IMR-90 (cell line): ENCODE results near the gene ASTN2. TPM values are rescaled to one million over a fixed set of nuclear protein-coding genes. Genes with fewer than 3 reads are reported as not detected.

Experiments
- ATAC-seq: fragments of 200-7000 bp; cut with Tn5 transposase; 2 replicates; pipeline ENCODE4 v1.9.1; 2020; ENCODE audit warnings: low read depth, mild to moderate bottlenecking, moderate library complexity
- BruUV-seq: library from RNA; stranded (reverse); fragments of 400-500 nt; replicated peaks from 2 replicates; lab custom pipeline; 2021; lab: Mats Ljungman, UMichigan
- CTCF ChIA-PET: fragments of 300-600 bp; formaldehyde crosslinking; extraction: SDS; loops from one replicate; lab custom pipeline; 2021; ENCODE audit warnings: antibody characterized with exemption; lab: Yijun Ruan, JAX
- POLR2A ChIA-PET: fragments of 300-600 bp; sonication (Branson Sonifier 250); formaldehyde crosslinking; loops from one replicate; lab custom pipeline; 2022; ENCODE audit warnings: antibody characterized with exemption; ENCODE audit not compliant: unreplicated experiment; lab: Charles Lee
- DNase-seq: peaks from one replicate; pipeline ENCODE4 v3.0.0; 2013
- H2AFZ ChIP-seq: replicated peaks from 2 replicates; pipeline ENCODE3; 2013; ENCODE audit warnings: low read length, mild to moderate bottlenecking; ENCODE audit not compliant: poor library complexity
- H2AK5ac ChIP-seq: 2 replicates; pipeline ENCODE4 v1.6.1; 2013; ENCODE audit warnings: low read depth, low read length, inconsistent platforms
- H2AK9ac ChIP-seq: replicated peaks from 2 replicates; pipeline ENCODE3; 2013; ENCODE audit warnings: mild to moderate bottlenecking, low read depth, low read length, moderate library complexity; ENCODE audit not compliant: poor library complexity
- H2BK120ac ChIP-seq: 2 replicates; pipeline ENCODE4 v1.6.1; 2013; ENCODE audit warnings: low read depth, low read length, inconsistent platforms
- H2BK15ac ChIP-seq: 3 replicates; pipeline ENCODE4 v1.6.1; 2013; ENCODE audit warnings: low read depth, low read length, inconsistent platforms
- H2BK20ac ChIP-seq: 2 replicates; pipeline ENCODE4 v1.6.1; 2013; ENCODE audit warnings: low read depth, mild to moderate bottlenecking, inconsistent platforms, low read length, moderate library complexity
- H2BK5ac ChIP-seq: 2 replicates; pipeline ENCODE4 v1.6.1; 2013; ENCODE audit warnings: mild to moderate bottlenecking, low read depth, low read length, inconsistent platforms; ENCODE audit not compliant: poor library complexity, severe bottlenecking
- H3K14ac ChIP-seq: replicated peaks from 2 replicates; pipeline ENCODE4 v1.6.1; 2013; ENCODE audit warnings: low read depth, low read length, inconsistent platforms
- H3K18ac ChIP-seq: 2 replicates; pipeline ENCODE4 v1.6.1; 2013; ENCODE audit warnings: low read depth, low read length, control low read depth
- H3K23ac ChIP-seq: 2 replicates; pipeline ENCODE4 v1.6.1; 2013; ENCODE audit warnings: low read depth, low read length, inconsistent platforms
- H3K27ac ChIP-seq: 2 replicates; pipeline ENCODE4 v1.5.1; 2013; ENCODE audit warnings: mild to moderate bottlenecking, control low read depth, low read length; ENCODE audit not compliant: insufficient read depth
- H3K27me3 ChIP-seq: 2 replicates; pipeline ENCODE4 v1.6.1; 2013; ENCODE audit warnings: low read length; ENCODE audit not compliant: control insufficient read depth, insufficient read depth
- H3K36me3 ChIP-seq: 2 replicates; pipeline ENCODE4 v1.6.1; 2013; ENCODE audit warnings: low read length, mixed read lengths; ENCODE audit not compliant: control insufficient read depth, insufficient read depth
- H3K4ac ChIP-seq: 2 replicates; pipeline ENCODE4 v1.6.1; 2013; ENCODE audit warnings: low read depth, low read length, inconsistent platforms
- H3K4me1 ChIP-seq: 2 replicates; pipeline ENCODE4 v1.6.1; 2013; ENCODE audit warnings: low read length, mixed read lengths; ENCODE audit not compliant: control insufficient read depth, insufficient read depth
- H3K4me2 ChIP-seq: 2 replicates; pipeline ENCODE4 v1.6.1; 2013; ENCODE audit warnings: low read depth, mild to moderate bottlenecking, control low read depth, low read length, moderate library complexity
- H3K4me3 ChIP-seq: 2 replicates; pipeline ENCODE4 v1.5.1; 2013; ENCODE audit warnings: low read depth, mild to moderate bottlenecking, control low read depth, low read length, moderate library complexity; ENCODE audit not compliant: insufficient read depth
- H3K56ac ChIP-seq: 2 replicates; pipeline ENCODE4 v1.6.1; 2013; ENCODE audit warnings: low read length, inconsistent platforms; ENCODE audit not compliant: insufficient read depth; ENCODE audit errors: extremely low read depth
- H3K79me1 ChIP-seq, 2 experiments: 2 replicates each; pipeline ENCODE4 v1.6.1; 2013; ENCODE audit warnings: low read length in 2 of 2, inconsistent platforms in 1 of 2, low read depth in 1 of 2
- H3K9ac ChIP-seq: 2 replicates; pipeline ENCODE4 v1.6.1; 2013; ENCODE audit warnings: low read depth, low read length, control low read depth
- H3K9me1 ChIP-seq: 2 replicates; pipeline ENCODE4 v1.6.1; 2013; ENCODE audit warnings: low read length, inconsistent platforms; ENCODE audit not compliant: insufficient read depth
- H3K9me3 ChIP-seq: 2 replicates; pipeline ENCODE4 v1.6.1; 2013; ENCODE audit warnings: low read length; ENCODE audit not compliant: control insufficient read depth, insufficient read depth
- H4K20me1 ChIP-seq: 2 replicates; pipeline ENCODE4 v1.6.1; 2013; ENCODE audit warnings: low read length, inconsistent platforms; ENCODE audit not compliant: insufficient read depth
- H4K5ac ChIP-seq: 2 replicates; pipeline ENCODE4 v1.6.1; 2013; ENCODE audit warnings: mild to moderate bottlenecking, low read depth, low read length, control low read depth
- H4K8ac ChIP-seq, 2 experiments: 2 replicates each; pipeline ENCODE4 v1.6.1; 2013; ENCODE audit warnings: low read depth in 2 of 2, low read length in 2 of 2, control low read depth in 1 of 2, inconsistent platforms in 1 of 2
- H4K91ac ChIP-seq: 2 replicates; pipeline ENCODE4 v1.6.1; 2013; ENCODE audit warnings: low read depth, low read length, inconsistent platforms; ENCODE audit not compliant: insufficient read depth
- CEBPB ChIP-seq: IDR thresholded peaks from 2 replicates; pipeline ENCODE4 v1.6.1; 2012; ENCODE audit warnings: low read depth, low read length, improper control_type of control experiment
- CTCF ChIP-seq: conservative IDR thresholded peaks from 2 replicates; pipeline ENCODE4 v1.5.1; 2012; ENCODE audit warnings: mild to moderate bottlenecking, low read depth, low read length, improper control_type of control experiment
- FOS ChIP-seq: fragments of 150-350 bp; IDR thresholded peaks from 2 replicates; pipeline ENCODE4 v1.6.1; 2016; ENCODE audit warnings: low read depth, low read length
- RFX5 ChIP-seq: IDR thresholded peaks from 2 replicates; pipeline ENCODE4 v1.8.0; 2012; ENCODE audit warnings: low read depth, mild to moderate bottlenecking, low read length, moderate library complexity
- WGBS, 2 experiments: methylation state at CpG; one replicate each; pipeline versions ENCODE4 v1.1.5 to v1.1.7; 2013; ENCODE audit warnings: missing lambda C conversion rate in 2 of 2; ENCODE audit not compliant: insufficient read length in 1 of 2; ENCODE audit errors: extremely low coverage in 2 of 2; 5-methylcytosine and 5-hydroxymethylcytosine counted together
- dilution Hi-C: fragments of 300-500 bp; cut with HindIII; formaldehyde crosslinking; loops from one replicate; pipeline ENCODE4 v1.14.3; 2018; ENCODE audit warnings: low sequenced_read_pairs; ENCODE audit not compliant: unreplicated experiment
- in situ Hi-C: fragments of 300-500 bp; cut with MboI; formaldehyde crosslinking; loops from 3 replicates; pipeline ENCODE4 v1.14.3; 2019; ENCODE audit warnings: low sequenced_read_pairs, inconsistent platforms, mixed read lengths
- intact Hi-C: fragments of 100-400 bp; cut with micrococcal nuclease; formaldehyde crosslinking; loops from 2 replicates; pipeline ENCODE4 v1.10.0; 2022
- polyA plus RNA-seq, 3 experiments: library from polyadenylated mRNA; depleted of rRNA; stranded (reverse); fragments of >200 nt; gene quantifications; 2 replicates each; pipeline ENCODE4 v1.2.3, GENCODE V29; 2012; ENCODE audit warnings: low replicate concordance in 1 of 3
- total RNA-seq: library from RNA; depleted of rRNA; stranded (reverse); fragments of >200 nt; gene quantifications from 2 replicates; pipeline ENCODE4 v1.2.3, GENCODE V29; 2012

ASTN2 gene
- total and polyA plus RNA-seq, 2 of the 4 experiments (the other 2 are of a cell fraction) = 3.8 to 6.8 TPM

GRCh38 chr9:117097761-117098160 lies 317.1 kb downstream of the ASTN2 start:
- H2BK120ac ChIP-seq = no peak overlapping the region
- H4K91ac ChIP-seq = no peak overlapping the region
- no peak overlapping the region for H2BK20ac ChIP-seq
- H3K14ac ChIP-seq = no peak overlapping the region
- ChIA-PET POLR2A (no interaction called here), CTCF (no interaction called here)
- H2AFZ ChIP-seq = no peak overlapping the region
- 50% methylated on average over 1 of the region's 3 CpGs; no CpG with 5 or more reads in 1 of the 2 experiments for WGBS, 2 experiments
- intact Hi-C loops = no loop called here
- H3K18ac ChIP-seq = no peak overlapping the region
- dilution Hi-C loops = no loop called here
- in situ Hi-C loops = no loop called here
- ATAC-seq (no peak), DNase-seq (no peak)
- H3K4me1 ChIP-seq = peaks cover under 1% of the 10 kb centered on the region; the same call in 1 of the 2 replicates
- H3K9me1 ChIP-seq = no peaks in the 10 kb centered on the region
- H2AK5ac ChIP-seq = no peak overlapping the region
- H4K20me1 ChIP-seq = no peaks in the 10 kb centered on the region
- H2AK9ac ChIP-seq = no peak overlapping the region
- no peaks in the 10 kb centered on the region for H3K27me3 ChIP-seq
- no peaks in the 10 kb centered on the region for H3K79me1 ChIP-seq
- no peak overlapping the region for H2BK15ac ChIP-seq
- no peak overlapping the region for H4K5ac ChIP-seq
- H3K56ac ChIP-seq = no peak overlapping the region
- no peak overlapping the region for H3K27ac ChIP-seq
- no peak overlapping the region for H2BK5ac ChIP-seq
- H3K9ac ChIP-seq = no peak overlapping the region
- no peak overlapping the region for H3K4me2 ChIP-seq
- no peak overlapping the region for H3K4ac ChIP-seq
- H3K23ac ChIP-seq = no peak overlapping the region
- no peak overlapping the region for H4K8ac ChIP-seq
- H3K9me3 ChIP-seq = no peaks in the 10 kb centered on the region
- no peak overlapping the region for H3K4me3 ChIP-seq
- no TSS peak for BruUV-seq
- TF ChIP-seq RFX5 (no peak), CTCF (no peak), CEBPB (peak; percentile 62), FOS (no peak)
- H3K36me3 ChIP-seq = no peaks in the 10 kb centered on the region
